GM18909 (cell line): Measurements from ENCODE around the gene ZNF579.
"Not testable (repeated sequence)": the region's sequence is repeated elsewhere in the genome, so short reads cannot be mapped to it uniquely, and the experiment has no call there.

Experiments
- ATAC-seq: cut with Tn5 transposase; IDR thresholded peaks from one replicate; pipeline ENCODE4 v1.9.1; 2021; ENCODE audit warnings: mild to moderate bottlenecking; ENCODE audit not compliant: unreplicated experiment, poor library complexity

Gene ZNF579

DNA sequence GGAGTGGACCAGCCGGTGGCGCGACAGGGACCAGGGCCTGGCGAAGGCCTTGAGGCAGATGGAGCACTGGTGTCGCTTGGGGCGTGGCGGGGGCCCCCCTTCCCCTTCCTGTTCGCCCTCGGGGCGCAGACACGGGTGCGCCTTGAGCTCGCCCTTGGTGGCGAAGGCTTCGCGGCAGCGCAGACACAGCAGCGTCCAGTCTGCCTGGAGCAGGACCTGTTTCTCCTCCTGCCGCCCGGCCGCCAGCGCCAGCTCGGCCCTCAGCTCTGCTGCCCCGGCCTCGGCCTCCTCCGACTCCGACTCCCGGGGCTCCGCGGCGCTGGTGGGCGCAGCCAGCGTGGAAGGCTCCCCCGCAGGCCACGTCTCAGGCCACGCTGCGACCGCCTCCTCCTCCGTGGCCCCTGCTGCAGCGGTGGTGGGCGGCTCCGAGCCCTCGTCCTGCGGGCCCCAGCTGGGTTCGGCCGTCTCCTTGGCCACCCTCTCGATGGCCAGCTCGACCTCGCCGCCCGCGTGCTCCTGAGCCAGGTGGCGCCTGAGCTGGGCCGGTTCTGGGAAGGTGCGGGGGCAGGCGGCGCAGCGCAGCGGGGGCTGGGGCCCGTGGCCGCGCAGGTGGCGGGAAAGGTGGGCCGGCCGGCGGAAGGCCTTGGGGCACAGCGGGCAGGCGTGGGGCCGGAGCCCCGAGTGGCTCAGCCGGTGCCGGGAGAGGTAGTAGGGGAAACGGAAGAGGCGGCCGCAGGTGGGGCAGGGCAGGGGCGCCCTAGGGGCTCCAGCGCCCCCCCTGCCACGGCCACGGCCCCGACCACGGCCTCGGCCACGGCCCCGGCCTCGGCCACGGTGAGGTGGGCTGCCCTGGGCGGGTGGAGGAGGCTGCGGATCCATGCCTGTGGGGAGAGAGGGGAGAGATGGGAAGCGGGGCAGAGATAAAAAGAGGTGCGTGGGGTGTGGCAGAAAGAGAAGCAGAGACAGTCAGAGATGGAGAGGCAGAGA, 1.6 kb downstream of the ZNF579 start:
- ATAC-seq = no peak

- ATAC-seq = no peak
Observed at GRCh38 chr19:55578031-55578760, 2.5 kb downstream of the ZNF579 start.

GRCh38 chr19:55576746-55577145, 3.9 kb downstream of the ZNF579 start:
- ATAC-seq = no peak

GRCh38 chr19:55573929-55574328, 6.7 kb downstream of the ZNF579 start:
- not testable (repeated sequence) for ATAC-seq

- ATAC-seq = not testable (repeated sequence)
Observed at GRCh38 chr19:55569477-55569876, 11.2 kb downstream of the ZNF579 start.

DNA sequence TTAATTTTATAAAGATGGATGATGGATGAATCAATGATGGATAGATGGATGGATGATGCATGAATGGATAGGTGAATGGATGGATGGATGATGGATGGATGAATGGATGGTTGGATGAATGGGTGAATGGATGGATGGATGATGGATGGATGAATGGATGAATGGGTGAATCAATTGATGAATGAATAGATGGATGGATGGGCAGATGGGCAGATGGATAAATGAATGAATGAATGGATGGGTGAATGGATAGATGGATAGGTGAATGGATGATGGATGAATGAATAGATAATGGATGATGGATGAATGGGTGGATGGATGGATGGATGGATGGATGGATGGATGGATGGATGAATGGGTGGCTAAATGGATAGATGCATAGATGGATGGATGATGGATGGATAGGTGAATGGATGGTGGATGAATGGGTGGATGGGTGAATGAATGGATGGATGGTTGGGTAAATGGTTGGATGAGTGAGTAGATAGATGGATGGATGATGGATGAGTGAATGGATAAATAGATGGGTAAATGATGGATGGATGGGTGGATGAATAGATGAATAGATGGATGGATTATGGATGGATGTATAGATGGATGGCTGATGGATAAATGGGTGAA, 12.8 kb downstream of the ZNF579 start:
- no peak for ATAC-seq

- ATAC-seq = no peak
Observed at GRCh38 chr19:55566823-55567222, 13.8 kb downstream of the ZNF579 start.

- ATAC-seq = no peak
Observed at GRCh38 chr19:55563261-55563690, 17.4 kb downstream of the ZNF579 start.

- ATAC-seq = no peak
Observed at GRCh38 chr19:55559684-55560083, 21.0 kb downstream of the ZNF579 start.

DNA sequence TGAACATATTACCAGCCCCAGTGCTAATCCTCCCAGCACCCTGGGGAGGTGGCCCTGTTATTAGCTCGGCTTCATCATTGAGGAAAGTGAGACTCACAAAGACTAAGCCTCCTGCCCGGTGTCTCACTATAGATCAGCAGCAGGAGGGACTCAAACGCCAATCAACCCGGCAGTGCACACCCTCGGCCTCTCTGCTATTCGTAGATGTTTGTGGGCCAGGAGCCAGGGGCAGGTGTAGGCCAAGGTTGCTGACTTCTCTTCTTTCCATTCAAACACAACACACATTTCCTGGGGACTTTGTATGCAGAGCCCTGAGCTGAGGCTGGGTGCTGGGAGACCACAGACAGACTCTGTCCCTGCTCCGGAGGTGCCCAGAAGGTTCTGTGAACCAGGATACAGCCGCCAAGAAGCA, 25.9 kb downstream of the ZNF579 start:
- no peak for ATAC-seq

GRCh38 chr19:55554302-55554701, 26.3 kb downstream of the ZNF579 start:
- ATAC-seq = no peak

DNA sequence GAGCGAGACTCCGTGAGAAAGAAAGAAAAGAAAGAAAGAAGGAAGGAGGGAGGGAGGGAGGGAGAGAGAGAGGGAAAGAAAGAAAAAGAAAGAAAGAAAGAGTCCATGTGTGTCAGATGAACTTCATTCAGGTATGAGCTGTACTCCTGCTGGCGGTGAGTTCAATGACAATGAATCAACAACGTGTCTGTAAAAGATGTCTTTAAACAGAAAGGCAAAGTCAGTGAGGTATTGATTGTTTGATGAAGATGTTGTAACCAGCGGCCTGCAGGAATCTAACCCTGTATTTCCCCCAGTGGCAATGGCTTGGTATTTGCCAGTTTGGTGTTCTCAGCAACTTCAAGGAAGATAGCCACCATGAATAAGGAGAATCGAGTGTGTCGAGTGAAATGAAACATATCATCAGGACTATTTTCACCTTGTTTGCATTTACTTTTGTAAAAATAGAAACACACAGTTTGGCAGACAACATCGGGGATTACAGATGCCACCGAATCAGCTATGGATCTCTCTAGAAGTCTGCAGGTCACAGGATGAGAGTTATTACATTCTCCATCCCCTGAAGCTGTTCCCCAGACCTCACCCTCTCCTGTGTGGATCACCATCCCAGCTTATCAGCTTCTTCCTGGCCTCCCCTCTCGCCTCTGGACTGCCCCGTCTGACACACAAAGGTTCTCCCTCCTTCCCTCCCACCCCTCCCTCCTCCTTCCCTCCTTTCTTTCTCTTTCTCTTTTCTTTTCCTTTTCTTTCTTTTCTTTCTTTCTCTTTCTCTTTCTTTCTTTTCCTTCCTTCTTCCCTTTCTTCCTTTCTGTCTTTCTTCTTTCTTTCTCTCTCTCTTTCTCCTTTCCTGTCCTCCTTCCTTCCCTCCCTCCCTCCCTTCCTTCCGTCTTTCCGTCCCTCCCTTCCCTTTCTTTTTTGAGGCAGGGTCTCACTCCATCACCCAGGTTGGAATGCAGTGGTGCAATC, 27.1 kb downstream of the ZNF579 start:
- no peak for ATAC-seq

DNA sequence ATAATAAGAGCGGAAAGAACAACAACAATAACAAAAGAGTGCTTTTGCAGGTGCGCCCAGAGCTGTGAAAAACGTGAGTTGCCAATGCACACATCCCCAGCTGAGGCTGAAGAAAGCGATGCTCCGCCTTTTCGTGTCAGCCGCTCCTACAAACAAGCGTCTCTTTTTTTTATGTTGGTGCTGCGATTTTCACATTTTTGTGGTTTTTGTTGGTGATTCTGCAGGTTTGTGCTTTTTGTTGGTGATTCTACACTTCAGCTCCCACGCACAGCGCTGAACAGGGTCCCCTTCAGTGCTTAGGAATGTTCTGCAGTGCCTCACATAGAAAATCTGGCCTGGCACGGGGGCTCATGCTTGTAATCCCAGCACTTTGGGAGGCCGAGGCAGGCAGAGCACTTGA, 28.0 kb downstream of the ZNF579 start:
- ATAC-seq = no peak

DNA sequence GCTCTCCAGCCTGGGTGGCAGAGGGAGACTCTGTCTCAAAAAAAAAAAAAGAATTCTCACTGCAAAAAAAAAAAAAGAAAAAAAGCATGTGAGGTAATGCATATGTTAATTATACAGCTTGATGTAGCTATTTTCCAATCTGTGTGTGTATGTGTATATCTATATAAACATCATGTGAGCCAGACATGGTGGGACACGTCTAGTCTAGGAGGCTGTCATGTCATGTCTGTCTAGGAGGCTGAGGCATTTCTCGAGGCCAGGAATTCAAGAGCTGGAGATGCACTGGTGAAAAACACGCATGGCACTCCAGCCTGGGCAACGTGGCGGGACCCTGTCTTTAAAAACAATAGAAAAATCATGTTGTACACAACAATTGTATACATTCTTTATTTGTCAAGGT, 28.4 kb downstream of the ZNF579 start:
- no peak for ATAC-seq

- no peak for ATAC-seq
Observed at GRCh38 chr19:55550321-55550650, 30.4 kb downstream of the ZNF579 start.

- ATAC-seq = no peak
Observed at GRCh38 chr19:55549500-55550320, 30.9 kb downstream of the ZNF579 start.

DNA sequence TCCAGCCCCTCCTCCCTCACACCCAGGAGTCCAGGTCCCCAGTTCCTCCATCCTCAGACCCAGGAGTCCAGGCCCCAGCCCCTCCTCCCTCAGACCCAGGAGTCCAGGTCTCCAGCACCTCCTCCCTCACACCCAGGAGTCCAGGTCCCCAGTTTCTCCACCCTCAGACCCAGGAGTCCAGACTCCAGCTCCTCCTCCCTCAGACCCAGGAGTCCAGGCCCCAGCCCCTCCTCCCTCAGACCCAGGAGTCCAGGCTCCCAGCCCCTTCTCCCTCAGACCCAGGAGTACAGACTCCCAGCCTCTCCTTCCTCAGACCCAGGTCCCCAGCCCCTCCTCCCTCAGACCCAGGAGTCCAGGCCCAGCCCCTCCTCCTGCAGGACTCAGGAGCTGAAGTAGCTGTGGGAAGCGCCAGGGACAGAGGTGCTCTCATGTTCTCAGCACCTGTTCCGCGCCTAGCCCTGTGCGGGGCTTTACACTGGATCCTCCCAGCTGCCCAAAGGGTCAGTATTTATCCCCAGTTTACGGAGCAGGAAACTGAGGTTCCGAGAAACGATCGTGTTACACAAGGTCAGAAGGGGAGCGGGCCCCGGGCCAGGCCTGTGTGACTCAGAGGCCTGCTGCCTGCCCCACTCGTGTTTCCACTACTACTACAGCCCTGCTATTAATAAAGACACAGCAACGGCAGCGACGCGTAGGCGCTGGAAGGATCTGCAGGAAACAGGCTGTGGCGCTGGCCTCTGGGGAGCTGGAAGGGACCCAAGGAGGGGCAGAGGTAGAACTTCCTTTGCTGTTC, 33.6 kb downstream of the ZNF579 start:
- ATAC-seq = no peak

DNA sequence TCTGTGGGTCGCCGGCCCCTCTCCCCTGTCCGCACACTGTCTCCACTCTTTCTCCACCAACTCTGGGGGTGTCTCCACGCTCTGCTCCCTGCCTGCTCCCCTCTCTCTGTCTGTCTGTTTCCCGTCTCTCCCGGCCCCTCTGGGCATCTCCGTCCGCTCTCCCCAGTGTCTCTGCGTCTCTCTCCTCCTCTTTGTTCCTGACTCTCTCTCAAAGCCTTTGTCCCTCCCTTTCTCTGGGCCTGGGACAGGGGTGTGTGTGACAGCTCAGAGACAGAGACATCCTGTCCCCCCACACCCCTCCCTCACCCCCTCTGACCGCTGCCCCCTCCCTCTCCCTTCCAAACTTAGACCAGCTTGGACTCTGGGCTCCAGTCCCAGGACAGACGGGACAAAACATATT, 34.6 kb downstream of the ZNF579 start:
- no peak for ATAC-seq
